A673 (cell line): ENCODE results near the gene BUB1.

Source experiments
- EZH2 ChIP-seq: fragments of 200-600 bp; sonication (generic); IDR thresholded peaks from 2 replicates; pipeline ENCODE4 v1.6.1; 2017; ENCODE audit warnings: borderline replicate concordance, low read depth, mild to moderate bottlenecking, mixed read lengths, antibody characterized with exemption, low read length; ENCODE audit not compliant: poor library complexity, severe bottlenecking
- TF ChIP-seq, protein P1 (sequence below): fragments of 300-800, 200-600 bp; sonication (generic); conservative IDR thresholded peaks from 2 replicates; pipeline ENCODE4 v1.5.1; 2017; ENCODE audit warnings: low read depth, mild to moderate bottlenecking, antibody characterized with exemption, low read length, moderate library complexity, mixed read lengths

DNA sequence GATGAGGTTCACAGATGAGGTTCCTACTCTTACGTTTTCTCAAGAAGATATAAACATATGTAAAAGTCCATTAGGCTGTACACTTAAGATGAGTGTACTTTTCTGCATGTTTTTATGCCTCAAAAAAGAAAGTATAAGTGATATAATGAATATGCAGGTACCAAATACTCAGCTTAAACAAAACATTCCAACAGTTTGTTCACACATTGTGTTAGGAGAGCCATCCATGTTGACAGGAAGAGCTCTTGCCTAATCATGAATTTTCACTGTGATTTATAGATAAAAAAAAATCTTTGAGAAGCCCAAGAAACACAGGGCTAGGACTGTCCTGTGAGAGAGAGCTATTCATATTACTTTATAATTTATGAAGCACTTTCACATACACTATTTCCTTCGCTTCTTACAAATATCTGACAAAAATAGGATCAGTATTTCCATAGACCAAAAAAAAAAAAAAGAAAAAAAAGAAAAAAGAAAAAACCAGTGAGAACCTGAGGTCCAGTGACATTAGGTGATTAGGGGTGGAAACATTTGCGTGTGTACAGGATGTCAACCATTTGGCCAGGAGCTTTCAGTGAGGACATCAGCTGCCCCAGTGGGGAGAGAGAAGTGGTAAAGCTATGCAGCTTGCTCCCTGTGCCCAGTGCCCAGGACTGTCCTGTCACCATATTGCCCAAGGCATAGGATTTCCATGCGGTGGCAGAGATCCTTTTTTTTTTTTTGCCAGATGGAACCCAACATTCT is 38.7 kb downstream of the BUB1 start:
- TF ChIP-seq, protein P1, sequence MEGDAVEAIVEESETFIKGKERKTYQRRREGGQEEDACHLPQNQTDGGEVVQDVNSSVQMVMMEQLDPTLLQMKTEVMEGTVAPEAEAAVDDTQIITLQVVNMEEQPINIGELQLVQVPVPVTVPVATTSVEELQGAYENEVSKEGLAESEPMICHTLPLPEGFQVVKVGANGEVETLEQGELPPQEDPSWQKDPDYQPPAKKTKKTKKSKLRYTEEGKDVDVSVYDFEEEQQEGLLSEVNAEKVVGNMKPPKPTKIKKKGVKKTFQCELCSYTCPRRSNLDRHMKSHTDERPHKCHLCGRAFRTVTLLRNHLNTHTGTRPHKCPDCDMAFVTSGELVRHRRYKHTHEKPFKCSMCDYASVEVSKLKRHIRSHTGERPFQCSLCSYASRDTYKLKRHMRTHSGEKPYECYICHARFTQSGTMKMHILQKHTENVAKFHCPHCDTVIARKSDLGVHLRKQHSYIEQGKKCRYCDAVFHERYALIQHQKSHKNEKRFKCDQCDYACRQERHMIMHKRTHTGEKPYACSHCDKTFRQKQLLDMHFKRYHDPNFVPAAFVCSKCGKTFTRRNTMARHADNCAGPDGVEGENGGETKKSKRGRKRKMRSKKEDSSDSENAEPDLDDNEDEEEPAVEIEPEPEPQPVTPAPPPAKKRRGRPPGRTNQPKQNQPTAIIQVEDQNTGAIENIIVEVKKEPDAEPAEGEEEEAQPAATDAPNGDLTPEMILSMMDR: no peak
- TF ChIP-seq EZH2: no peak
